Measurements from ENCODE around the gene FRMD4A.

Gene FRMD4A

DNA sequence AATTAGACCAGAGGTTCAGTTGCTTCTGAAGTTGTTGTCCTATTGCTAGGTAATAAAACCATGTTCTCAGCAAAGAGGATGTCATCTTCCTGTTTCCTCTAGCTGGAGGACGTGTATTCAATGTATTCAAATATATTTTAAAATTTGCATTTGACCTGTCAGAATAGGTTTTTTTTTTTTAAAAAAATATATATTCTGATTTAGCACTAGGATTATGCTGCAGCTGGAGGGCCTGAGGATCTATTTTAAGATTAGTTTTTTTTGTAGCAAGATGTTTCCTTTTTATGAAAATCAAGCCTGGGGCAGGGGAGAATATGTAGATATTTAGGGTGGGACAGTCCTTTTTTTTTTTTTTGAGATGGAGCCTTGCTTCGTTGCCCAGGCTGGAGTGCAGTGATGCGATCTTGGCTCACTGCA, 337.0 kb downstream of the FRMD4A start:
- no peak for TF ChIP-seq TAF1 (IDR thresholded peaks at IDR 0.05; ENCODE audit: low read depth)
- TF ChIP-seq ZBTB7A (IDR thresholded peaks at IDR 0.05; ENCODE audit: low read depth), result no peak
- no peak for TF ChIP-seq RAD21 (IDR thresholded peaks at IDR 0.05; ENCODE audit: low read depth)

DNA sequence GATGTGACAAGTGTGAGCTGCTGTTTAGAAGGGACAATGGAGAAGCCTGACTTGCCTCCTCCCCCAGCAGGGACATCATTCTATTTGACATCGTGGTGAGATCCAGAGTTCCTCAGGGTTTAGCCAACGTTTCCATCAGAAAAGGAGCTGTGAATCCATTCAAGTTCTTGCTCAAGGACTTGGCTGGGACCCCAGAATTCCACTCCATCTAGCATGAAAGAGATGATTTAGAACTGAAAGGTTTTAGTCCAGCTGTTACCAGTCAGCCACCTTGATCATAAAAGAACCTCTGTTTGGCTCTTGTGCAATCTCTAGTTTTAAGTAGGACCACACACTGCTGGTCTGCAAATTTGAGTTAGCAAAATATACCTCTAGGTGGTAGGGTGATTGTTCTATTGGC, 337.6 kb downstream of the FRMD4A start:
- TF ChIP-seq, protein P1, sequence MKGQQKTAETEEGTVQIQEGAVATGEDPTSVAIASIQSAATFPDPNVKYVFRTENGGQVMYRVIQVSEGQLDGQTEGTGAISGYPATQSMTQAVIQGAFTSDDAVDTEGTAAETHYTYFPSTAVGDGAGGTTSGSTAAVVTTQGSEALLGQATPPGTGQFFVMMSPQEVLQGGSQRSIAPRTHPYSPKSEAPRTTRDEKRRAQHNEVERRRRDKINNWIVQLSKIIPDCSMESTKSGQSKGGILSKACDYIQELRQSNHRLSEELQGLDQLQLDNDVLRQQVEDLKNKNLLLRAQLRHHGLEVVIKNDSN (IDR thresholded peaks at IDR 0.05), result no peak
- TF ChIP-seq CREB1 (IDR thresholded peaks at IDR 0.05; ENCODE audit: low read depth), result no peak
- TF ChIP-seq EP300 (IDR thresholded peaks at IDR 0.05; ENCODE audit: borderline replicate concordance), result no peak
- no peak for TF ChIP-seq CEBPB (IDR thresholded peaks at IDR 0.05)
- no peak for TF ChIP-seq EGR1 (IDR thresholded peaks at IDR 0.05)
- TF ChIP-seq NFIC (IDR thresholded peaks at IDR 0.05), result no peak
- no peak for TF ChIP-seq RAD21 (IDR thresholded peaks at IDR 0.05; ENCODE audit: low read depth)
- TF ChIP-seq FOXM1 (IDR thresholded peaks at IDR 0.05; ENCODE audit: borderline replicate concordance, low read depth), result no peak

GRCh38 chr10:13991353-13991752, 339.4 kb downstream of the FRMD4A start:
- no peak for TF ChIP-seq TAF1 (IDR thresholded peaks at IDR 0.05; ENCODE audit: low read depth)
- no peak for TF ChIP-seq EP300 (IDR thresholded peaks at IDR 0.05; ENCODE audit: borderline replicate concordance)

- no peak for TF ChIP-seq NFIC (IDR thresholded peaks at IDR 0.05)
- no peak for TF ChIP-seq FOXM1 (IDR thresholded peaks at IDR 0.05; ENCODE audit: borderline replicate concordance, low read depth)
- TF ChIP-seq TCF12 (IDR thresholded peaks at IDR 0.05; ENCODE audit: low read depth), result no peak
- TF ChIP-seq EGR1 (IDR thresholded peaks at IDR 0.05), result no peak
- TF ChIP-seq EP300 (IDR thresholded peaks at IDR 0.05; ENCODE audit: borderline replicate concordance), result no peak
- TF ChIP-seq TEAD4 (IDR thresholded peaks at IDR 0.05), result no peak
These were observed 339.8 kb downstream of the FRMD4A start for GRCh38 chr10:13990946-13991345.

GRCh38 chr10:13990392-13990805, 340.3 kb downstream of the FRMD4A start:
- TF ChIP-seq, protein P1 (IDR thresholded peaks at IDR 0.05), result no peak
- no peak for TF ChIP-seq RAD21 (IDR thresholded peaks at IDR 0.05; ENCODE audit: low read depth)
- no peak for TF ChIP-seq EGR1 (IDR thresholded peaks at IDR 0.05)
- no peak for TF ChIP-seq TCF12 (IDR thresholded peaks at IDR 0.05; ENCODE audit: low read depth)
- TF ChIP-seq, protein P2, sequence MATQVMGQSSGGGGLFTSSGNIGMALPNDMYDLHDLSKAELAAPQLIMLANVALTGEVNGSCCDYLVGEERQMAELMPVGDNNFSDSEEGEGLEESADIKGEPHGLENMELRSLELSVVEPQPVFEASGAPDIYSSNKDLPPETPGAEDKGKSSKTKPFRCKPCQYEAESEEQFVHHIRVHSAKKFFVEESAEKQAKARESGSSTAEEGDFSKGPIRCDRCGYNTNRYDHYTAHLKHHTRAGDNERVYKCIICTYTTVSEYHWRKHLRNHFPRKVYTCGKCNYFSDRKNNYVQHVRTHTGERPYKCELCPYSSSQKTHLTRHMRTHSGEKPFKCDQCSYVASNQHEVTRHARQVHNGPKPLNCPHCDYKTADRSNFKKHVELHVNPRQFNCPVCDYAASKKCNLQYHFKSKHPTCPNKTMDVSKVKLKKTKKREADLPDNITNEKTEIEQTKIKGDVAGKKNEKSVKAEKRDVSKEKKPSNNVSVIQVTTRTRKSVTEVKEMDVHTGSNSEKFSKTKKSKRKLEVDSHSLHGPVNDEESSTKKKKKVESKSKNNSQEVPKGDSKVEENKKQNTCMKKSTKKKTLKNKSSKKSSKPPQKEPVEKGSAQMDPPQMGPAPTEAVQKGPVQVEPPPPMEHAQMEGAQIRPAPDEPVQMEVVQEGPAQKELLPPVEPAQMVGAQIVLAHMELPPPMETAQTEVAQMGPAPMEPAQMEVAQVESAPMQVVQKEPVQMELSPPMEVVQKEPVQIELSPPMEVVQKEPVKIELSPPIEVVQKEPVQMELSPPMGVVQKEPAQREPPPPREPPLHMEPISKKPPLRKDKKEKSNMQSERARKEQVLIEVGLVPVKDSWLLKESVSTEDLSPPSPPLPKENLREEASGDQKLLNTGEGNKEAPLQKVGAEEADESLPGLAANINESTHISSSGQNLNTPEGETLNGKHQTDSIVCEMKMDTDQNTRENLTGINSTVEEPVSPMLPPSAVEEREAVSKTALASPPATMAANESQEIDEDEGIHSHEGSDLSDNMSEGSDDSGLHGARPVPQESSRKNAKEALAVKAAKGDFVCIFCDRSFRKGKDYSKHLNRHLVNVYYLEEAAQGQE (IDR thresholded peaks at IDR 0.05; ENCODE audit: low read depth), result no peak
- TF ChIP-seq YY1 (IDR thresholded peaks at IDR 0.05; ENCODE audit: low read depth), result no peak

DNA sequence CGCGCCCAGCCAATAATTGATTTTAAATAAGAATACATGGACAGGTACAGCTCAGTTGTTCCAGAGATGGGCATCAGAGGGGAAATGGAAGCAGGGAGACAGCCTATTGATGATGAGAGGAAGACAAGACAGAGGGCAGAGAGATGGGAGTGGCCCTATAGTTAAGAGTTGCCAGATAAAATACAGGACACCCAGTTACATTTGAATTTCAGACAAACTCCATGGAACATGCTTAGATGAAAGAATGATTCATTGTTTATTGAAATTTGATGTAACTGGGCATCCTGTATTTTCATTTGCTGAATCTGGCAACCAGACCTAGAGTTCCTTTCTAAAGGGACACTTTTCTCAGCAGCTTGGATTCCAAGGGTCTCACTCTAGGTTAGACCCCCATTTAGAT, 341.1 kb downstream of the FRMD4A start:
- TF ChIP-seq EGR1 (IDR thresholded peaks at IDR 0.05) (no peak), TCF12 (IDR thresholded peaks at IDR 0.05; ENCODE audit: low read depth) (no peak), YY1 (IDR thresholded peaks at IDR 0.05; ENCODE audit: low read depth) (no peak), CREB1 (IDR thresholded peaks at IDR 0.05; ENCODE audit: low read depth) (no peak), TEAD4 (IDR thresholded peaks at IDR 0.05) (no peak), EP300 (IDR thresholded peaks at IDR 0.05; ENCODE audit: borderline replicate concordance) (no peak), FOXM1 (IDR thresholded peaks at IDR 0.05; ENCODE audit: borderline replicate concordance, low read depth) (no peak), TAF1 (IDR thresholded peaks at IDR 0.05; ENCODE audit: low read depth) (no peak), MAX (IDR thresholded peaks at IDR 0.05) (no peak), ZBTB7A (IDR thresholded peaks at IDR 0.05; ENCODE audit: low read depth) (no peak), RAD21 (IDR thresholded peaks at IDR 0.05; ENCODE audit: low read depth) (no peak), CEBPB (IDR thresholded peaks at IDR 0.05) (no peak)
- TF ChIP-seq, protein P2 (IDR thresholded peaks at IDR 0.05; ENCODE audit: low read depth), result no peak

GRCh38 chr10:13987446-13987845, 343.3 kb downstream of the FRMD4A start:
- TF ChIP-seq MAX (IDR thresholded peaks at IDR 0.05) (no peak), FOXM1 (IDR thresholded peaks at IDR 0.05; ENCODE audit: borderline replicate concordance, low read depth) (no peak), CEBPB (IDR thresholded peaks at IDR 0.05) (no peak), ZBTB7A (IDR thresholded peaks at IDR 0.05; ENCODE audit: low read depth) (no peak), NFIC (IDR thresholded peaks at IDR 0.05) (no peak), EGR1 (IDR thresholded peaks at IDR 0.05) (no peak), TCF12 (IDR thresholded peaks at IDR 0.05; ENCODE audit: low read depth) (no peak), TAF1 (IDR thresholded peaks at IDR 0.05; ENCODE audit: low read depth) (no peak), YY1 (IDR thresholded peaks at IDR 0.05; ENCODE audit: low read depth) (no peak), RAD21 (IDR thresholded peaks at IDR 0.05; ENCODE audit: low read depth) (no peak), TEAD4 (IDR thresholded peaks at IDR 0.05) (no peak), EP300 (IDR thresholded peaks at IDR 0.05; ENCODE audit: borderline replicate concordance) (no peak), CREB1 (IDR thresholded peaks at IDR 0.05; ENCODE audit: low read depth) (no peak)
- TF ChIP-seq, protein P2 (IDR thresholded peaks at IDR 0.05; ENCODE audit: low read depth), result no peak
- TF ChIP-seq, protein P1 (IDR thresholded peaks at IDR 0.05), result no peak

All from Ishikawa (cell line).